HG02588 (cell line): Measurements from ENCODE around the gene MEIOC.
"Not testable (repeated sequence)": the region's sequence is repeated elsewhere in the genome, so short reads cannot be mapped to it uniquely, and the experiment has no call there.

Source experiments
- ATAC-seq: cut with Tn5 transposase; IDR thresholded peaks from one replicate; pipeline ENCODE4 v1.9.1; 2021; ENCODE audit warnings: mild to moderate bottlenecking, moderate library complexity; ENCODE audit not compliant: unreplicated experiment

The MEIOC gene

DNA sequence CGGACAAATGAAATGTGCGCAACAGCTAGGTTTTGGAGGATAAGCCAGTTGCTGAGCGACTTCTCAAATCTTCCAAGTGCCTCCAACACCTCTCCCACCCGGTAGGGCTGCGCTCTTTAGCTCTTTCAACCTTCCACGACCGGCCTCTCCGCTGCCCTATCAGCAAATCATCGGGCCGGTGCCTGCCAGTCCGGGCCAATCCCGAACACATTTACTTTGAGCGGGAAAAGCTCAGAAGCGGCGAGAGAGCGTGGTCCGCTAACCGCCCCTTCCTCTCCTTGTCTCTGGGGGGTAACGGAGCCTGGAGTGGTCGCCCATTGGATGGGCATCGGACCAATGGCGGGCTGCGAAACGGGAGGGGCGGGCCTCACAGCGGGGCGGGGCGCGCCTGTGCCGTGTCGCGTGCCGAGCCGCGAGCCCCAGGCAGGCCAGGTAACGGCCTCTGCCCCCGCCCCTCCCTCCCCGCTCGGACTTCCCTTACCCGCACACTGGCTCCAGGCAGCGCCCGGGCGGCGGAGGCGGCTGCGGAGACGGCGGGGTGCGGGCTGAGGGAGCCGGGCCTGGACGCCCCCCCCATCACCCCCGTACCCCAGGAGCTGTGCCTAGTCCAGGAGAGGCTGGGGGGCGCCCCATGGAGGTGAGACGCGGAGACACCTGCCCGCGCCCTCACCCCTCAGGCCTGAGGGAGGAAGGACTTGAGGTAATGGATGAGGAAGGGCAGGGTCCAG is at the start of gene MEIOC:
Gene MEIOC, plus strand, starts transcription at position 486 of the 728 bp plus-strand sequence. Its CDS starts 146 bp downstream, at position 632.
- no peak for ATAC-seq

DNA sequence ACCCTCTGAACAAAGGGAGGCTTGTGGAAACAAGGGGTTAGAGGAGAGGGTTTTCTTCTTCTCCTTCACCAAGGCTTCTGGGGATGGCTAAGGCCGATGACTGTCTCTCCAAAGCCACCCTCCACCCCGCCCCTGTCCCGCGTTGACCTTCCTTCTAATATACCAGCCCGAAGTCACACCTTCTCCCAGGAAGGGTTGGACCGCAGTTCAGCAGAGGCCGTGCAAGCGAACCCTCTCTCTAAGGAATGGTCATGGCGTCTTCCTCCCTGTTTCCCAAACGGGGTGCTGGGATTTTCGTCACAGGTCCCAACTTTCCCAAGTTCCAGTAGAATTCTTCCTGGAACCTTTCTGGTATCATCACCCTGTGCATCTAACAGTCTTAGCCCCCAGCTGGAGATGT is 49.6 kb upstream of the MEIOC start:
- ATAC-seq: no peak

DNA sequence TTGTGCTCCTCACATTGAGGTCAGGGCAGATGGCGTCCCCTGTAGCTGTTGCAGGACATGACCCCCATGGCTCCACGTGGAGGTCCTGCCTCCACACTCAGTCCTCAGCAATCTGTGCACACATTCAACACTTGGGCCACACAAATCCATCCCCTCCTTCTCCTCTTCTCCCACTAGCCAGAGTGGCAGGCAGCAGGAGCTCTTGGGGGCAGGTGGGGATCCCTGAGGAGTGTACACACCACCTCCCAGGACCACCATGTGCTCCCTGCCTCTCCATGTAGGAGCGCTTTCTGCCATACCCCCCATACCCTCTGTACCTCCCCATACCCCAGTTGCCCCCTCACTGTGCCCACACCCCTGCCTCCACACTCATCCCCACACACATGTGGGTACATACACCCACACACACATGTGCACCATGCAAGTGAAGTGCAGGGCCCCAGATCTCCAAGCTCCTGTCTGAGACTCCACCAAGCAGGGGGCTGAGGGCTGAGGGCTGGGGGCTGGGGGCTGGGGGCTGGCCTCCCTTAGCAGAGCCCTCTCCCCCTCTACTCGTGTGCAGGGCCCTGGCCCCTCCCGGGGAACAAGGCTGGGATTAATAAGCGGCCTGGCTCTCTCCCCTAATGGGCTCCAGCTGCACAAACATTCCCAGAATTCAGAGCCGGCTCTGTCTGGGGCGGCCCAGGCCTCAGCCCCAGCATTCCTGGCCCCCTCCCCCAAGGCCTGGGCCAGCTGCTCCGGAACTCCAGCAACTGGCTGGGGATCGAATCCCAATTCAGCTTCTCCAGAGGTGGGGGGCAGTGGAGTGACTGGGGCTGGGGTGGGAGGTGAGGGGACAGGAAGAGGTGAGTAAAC is 48.2 kb upstream of the MEIOC start:
- ATAC-seq: no peak

DNA sequence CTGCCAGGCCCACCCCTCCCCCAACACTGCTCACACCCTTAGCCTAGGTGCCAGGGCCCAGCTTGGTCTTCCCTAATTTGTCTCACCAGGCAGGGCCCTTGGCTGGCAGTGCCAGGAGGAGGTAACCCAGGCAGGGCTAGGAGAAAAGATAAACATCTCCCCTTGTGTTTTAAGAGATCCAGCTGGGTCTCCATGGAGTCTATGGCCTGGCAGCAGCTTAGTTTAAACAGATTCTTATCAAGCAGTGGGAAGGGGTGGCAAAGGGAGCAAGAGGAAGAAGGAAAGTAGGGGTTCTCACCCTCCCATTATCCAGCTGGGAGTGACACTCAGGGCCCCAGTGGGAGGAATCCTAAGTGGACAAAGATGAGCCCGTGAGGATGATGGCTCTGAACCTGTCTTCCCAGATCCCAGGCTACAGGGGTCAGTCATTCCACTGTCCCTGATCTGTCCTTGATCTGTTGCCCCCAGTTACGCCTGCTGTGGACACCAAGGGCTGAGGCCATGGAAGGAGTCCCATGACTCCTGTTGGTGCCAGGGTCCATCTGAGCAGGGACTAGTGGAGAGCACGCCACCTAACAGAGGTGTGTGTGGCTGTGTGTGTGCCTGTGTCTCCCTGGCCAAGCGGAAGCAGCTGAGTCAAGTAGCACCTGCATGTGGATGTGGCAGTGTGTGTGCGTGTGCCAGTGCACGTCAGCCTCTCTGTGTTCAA is 47.4 kb upstream of the MEIOC start:
- no peak for ATAC-seq

DNA sequence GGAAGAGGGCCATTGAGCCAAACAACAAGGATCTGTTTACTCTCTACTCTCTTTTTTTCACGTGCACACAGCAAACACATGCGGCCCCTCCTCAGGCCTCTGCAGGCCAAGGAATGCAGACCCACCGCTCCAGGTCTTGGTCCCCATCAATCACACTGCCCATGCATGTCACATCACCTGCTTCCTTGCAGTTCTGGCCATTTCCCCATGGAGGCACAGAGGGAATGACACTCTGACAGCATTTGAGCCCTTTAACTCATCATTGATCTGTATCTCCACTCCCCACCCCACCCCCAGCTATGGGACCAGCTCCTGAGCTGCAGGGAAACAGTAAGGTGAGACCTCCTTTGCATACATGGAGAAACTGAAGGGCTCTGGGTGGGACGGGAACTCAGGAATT is 45.9 kb upstream of the MEIOC start:
- no peak for ATAC-seq

DNA sequence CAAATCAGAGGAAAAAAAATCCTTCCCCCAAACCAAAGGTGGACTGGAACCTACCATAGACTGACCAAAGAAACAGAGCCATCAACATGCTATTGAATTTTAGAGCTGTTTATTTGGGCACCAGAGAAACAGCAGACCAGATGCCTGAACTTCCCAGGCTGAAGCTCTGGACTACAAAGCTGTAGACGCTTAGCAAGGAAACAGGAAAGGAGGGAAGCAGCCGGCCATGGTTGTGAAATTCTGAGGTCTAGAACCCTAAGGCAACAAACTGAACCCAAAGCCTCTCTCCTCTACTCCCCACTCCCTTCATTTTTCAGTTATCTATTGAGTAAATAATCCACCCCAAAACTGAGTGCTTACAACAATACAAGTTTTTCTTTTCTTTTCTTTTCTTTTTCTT is 45.4 kb upstream of the MEIOC start:
- ATAC-seq: no peak

DNA sequence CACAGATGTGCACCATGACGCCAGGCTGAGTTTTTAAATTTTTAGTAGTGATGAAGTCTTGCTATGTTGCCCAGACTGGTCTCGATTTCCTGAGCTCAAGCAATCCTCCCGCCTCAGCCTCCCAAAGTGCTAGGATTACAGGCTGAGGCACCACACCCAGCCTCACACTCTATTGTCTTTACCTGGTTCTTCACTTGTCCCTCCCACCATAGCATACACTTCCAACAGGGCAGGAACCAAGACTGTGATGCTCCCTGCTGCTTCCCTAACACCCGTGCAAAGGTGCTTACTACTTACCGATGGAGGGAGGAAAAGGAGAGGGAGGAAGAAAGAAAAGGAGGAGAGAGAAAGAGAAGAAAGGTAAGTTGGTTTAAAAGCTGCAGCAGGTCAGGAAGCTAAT is 41.4 kb upstream of the MEIOC start:
- ATAC-seq: no peak

DNA sequence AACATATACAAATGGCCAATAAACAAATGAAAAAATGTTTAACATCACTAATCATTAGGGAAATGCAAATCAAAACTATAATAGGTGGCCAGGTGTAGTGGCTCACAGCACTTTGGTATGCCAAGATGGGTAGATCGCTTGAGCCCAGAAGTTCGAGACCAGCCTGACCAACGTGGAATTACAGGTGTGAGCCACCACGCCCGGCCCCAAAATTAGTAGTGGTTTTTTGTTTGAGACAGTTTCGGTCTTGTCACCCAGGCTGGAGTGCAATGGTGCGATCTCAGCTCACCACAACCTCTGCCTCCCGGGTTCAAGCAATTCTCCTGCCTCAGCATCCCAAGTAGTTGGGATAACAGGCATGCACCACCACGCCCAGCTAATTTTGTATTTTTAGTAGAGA is 37.6 kb upstream of the MEIOC start:
- ATAC-seq: not testable (repeated sequence)

DNA sequence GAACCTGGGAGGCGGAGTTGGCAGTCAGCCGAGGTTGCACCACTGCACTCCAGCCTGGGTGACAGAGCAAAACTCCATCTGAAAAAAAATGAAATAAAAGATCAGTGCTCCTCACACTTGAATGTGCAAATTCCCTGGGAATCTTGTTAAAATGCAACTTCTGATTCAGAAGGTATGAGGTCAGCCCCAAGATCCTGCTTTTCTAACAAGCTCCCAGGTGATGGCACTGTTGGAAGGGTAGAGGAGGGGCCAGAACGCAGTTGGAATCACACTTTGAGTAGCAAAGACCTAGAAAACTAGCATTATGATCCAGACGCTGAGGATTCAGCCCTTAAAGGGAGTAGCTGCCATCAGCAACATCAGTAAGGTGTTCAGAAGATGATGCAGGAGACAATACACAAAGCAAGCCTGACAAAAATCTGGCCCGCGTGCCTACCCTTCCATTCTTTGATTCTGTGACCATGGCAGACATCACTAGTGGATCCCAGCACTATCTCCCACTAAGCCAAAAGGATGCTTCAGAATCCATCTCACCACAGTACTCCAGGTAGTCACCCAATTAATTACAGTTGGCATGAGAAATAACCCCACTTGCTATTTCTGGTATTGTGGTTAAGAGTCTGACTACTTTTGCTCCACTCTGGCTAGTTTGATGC is 33.1 kb upstream of the MEIOC start:
- no peak for ATAC-seq

DNA sequence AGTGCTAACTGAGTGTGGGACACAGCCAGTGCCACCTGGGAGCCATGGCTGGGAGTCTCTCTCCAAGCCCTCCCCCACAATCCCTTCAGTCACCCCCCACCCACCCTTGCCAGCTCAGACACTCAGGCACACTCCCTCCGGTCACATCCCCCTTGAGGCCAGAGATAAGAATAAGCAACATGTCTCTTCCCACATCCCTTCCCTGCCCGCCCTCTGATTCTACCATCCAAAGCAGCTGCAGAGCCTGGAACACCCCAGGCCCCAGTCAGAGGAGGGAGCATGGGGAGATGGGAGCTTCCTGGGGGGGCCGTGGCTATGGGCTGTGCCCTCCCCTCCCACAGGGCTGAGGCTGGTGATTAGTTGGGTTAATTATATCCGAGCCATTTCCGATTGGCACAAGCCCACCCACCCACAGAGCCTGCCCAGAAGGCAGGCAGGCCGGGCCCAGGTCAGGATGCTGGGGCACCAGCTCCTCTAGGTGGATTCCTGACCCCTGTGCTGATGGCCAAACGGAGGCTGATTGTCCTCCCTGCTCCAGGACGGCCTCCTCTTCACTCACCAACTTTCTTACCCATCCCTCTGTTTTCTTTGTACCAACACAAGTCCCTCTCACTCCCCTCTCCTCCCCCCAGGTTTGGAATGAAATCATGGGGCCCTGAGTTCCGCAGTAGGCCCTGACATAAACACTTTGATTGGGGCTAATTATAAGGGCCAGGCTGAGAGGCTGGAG is 28.6 kb upstream of the MEIOC start:
- ATAC-seq: no peak

DNA sequence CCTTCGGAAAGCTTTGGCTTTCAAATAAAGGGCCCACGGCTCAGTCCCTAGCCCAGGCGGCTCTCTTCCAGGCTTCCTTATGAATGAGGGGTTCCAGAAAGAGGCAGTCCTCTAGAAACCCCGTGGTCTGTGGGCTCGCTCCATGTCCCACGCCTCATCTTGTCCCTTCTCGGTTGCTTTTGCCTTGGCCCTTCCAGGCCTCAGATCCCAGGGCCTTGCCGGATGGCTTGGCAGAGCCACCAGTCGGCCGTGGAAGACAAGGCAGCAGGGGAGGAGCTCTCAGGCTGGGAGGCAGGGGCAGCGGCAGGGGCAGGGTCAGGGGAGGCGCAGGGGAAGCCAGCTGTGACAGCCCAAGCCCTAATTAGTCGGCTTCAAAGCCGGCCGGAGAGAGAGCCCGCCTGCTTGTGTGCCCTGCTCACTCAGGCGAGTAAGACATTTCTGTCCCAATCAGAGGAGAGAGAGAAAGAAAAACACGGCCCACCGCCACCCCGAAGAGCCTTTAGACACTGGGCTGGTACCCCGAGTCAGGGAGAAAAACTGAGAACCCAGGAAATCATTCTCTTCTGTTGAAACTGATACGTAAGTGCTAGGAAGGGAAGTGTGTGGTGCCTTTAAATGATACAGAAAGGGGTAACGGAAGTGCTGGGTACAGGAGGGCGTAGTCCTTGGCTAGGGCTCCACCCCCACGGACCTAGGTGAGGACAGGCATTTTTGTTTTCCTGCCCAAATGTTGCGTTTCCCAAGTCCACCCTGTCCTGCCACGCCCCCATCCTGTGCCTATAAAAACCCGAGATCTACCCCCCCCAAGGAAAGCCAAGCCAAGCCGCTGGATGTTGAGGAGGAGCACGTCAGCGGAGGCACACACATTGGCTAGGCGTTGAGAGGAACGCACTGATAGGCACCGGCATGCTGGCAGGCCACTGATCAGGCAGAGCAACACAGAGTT is 27.8 kb upstream of the MEIOC start:
- ATAC-seq: no peak

DNA sequence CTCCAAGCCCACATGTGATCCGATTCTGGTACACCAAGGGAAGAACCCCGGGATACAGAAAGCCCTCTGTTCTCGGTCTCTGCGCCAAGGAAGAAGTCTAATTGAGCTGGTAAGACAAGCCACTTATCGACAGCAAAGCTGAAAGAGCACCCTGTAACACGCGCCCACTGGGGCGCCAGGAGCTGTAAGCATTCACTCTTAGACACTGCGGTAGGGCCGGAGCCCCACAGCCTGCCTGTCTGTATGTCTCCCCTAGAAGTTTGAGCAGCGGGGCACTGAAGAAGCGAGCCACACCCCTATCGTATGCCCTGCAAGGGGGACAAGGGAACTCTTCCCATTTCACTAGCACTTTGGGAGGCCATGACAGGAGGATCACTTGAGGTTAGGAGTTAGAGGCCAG is 27.0 kb upstream of the MEIOC start:
- ATAC-seq: no peak

DNA sequence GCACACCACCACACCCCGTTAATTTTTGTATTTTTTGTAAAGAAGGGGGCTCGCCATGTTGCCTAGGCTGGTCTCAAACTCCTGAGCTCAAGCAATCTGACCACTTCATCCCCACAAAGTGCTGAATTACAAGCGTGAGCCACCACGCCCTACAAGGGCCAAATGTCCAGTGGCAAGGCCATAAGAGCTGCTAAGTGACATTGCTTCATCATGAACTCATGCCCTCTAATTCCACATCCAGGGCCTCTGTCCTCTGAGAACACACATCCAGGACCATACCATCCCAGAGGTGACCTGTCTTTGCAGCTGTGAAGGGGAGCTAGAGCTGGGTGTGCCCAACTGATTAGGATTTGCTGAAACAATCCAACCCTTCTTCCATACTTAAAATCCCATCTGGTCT is 25.6 kb upstream of the MEIOC start:
- ATAC-seq: no peak

DNA sequence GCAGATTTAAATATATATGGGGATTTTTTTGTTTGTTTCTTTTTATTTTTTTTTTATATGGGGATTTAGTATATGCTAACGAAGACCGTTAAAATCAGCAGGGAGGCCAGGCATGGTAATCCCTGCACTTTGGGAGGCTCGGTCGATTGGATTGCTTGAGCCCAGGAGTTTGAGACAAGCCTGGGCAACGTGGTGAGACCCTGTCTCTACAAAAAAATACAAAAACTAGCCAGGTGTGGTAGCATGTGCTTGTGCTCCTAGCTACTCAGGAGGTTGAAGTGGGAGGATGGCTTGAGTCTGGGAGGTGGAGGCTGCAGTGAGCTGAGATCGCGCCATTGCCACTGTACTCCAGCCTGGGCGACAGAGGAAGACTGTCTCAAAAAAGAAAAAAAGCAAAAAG is 22.3 kb upstream of the MEIOC start:
- no peak for ATAC-seq

DNA sequence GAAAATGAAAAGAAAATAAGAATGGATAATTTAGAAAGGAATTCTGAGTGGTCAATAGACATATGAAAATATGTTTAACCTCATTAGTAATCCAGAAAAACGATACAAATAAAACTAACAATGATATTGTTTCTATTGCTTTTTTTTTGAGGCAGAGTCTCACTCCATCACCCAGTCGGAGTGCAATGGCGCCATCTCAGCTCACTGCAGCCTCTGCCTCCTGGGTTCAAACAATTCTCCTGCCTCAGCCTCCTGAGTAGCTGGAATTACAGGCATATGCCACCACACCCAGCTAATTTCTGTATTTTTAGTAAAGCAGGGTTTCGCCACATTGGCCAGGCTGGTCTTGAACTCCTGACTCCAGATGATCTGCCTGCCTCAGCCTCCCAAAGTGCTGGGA is 21.9 kb upstream of the MEIOC start:
- not testable (repeated sequence) for ATAC-seq

DNA sequence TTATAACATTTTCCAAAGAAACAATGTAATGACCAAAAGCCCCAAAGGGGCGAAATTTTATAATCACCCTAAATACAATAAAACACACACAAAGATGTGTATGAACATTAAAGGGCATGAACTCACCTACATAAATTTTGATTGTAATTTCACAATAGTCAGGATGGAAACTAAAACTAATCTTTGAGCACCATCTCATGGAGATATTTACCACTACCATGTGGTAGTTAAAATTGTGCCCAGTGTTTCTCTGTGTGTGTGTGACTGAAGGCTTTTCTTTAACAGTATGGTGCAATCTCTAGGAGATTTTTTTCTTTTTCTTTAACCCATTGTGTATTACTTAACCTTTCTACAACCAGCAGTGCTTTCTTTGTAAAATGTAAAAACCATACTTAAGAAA is 19.7 kb upstream of the MEIOC start:
- ATAC-seq: no peak

DNA sequence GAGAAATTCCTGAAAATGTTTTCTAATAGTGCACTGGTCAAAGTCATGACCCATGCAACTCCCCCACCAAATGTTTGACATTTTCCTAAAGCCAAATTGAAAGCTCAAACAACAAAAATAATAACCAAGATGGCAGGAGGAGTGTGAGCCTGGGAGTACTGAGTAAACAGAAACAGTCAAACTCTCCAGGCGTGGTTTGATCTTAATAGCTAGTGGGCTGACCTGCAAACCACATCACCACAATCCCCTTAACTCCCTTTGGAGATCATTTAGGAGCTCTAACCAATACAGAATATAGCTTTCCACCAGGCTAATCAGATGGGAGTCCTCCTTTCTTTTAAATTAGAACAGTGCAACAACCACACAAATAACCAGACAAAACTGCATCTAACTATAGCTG is 19.2 kb upstream of the MEIOC start:
- ATAC-seq: no peak

DNA sequence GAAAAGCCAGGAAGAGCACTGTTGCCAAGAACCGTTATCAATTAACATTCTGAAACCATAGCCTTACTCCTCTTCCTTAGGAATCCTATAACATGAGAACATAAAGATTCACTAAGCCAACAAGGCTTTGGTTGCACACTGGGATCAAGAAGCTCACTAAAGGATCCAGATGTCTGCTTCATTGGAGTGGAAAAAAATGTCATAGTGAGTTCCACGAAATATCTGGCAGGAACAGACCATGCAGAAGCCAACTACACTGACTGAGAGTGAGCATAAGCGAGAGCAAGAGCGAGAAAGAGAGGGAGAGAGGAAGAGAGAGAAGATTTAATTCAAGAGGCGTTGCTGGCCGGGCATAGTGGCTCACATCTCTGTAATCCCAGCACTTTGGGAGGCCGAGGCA is 13.4 kb upstream of the MEIOC start:
- ATAC-seq: no peak

DNA sequence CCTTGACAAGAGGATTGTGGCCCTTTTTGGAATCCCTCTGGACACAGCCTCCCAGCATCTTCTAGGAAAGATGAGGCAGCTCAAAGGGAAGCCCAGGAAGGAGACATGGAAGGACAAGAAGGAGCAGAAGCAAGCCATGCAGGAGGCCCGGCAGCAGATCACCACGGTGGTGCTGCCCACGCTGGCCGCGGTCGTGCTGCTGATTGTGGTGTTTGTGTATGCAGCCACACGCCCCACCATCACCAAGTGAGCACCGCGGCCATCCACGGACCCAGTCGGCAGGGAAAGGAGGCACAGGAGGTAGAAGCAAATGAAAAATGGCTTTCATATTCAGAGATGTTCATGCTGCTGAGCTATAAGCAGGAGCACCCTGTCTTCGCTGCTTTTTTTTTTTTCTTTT is 10.9 kb upstream of the MEIOC start:
- no peak for ATAC-seq
